Progenitor cell of endocrine pancreas (in vitro differentiated cells): ENCODE data around the gene CMIP. TPM values are rescaled to one million over a fixed set of nuclear protein-coding genes. Genes with fewer than 3 reads are reported as not detected.

Source experiments
- DNase-seq: peaks from one replicate; pipeline ENCODE4 v3.0.0; 2021; ENCODE audit warnings: low spot score; ENCODE audit not compliant: unreplicated experiment
- H3K27ac Mint-ChIP-seq: 2 replicates; pipeline ENCODE4 v1.8.0; 2021; ENCODE audit warnings: mild to moderate bottlenecking, moderate library complexity, mixed read lengths
- H3K27me3 Mint-ChIP-seq: 2 replicates; pipeline ENCODE4 v1.8.0; 2021; ENCODE audit warnings: mixed read lengths
- H3K36me3 Mint-ChIP-seq: 2 replicates; pipeline ENCODE4 v1.8.0; 2022; ENCODE audit warnings: mixed read lengths; ENCODE audit not compliant: insufficient read depth
- H3K4me1 Mint-ChIP-seq: 2 replicates; pipeline ENCODE4 v1.8.0; 2021; ENCODE audit warnings: low read depth, mixed read lengths
- H3K4me3 Mint-ChIP-seq: 2 replicates; pipeline ENCODE4 v1.8.0; 2021; ENCODE audit warnings: low read depth, mild to moderate bottlenecking, moderate library complexity, mixed read lengths
- H3K9me3 Mint-ChIP-seq: 2 replicates; pipeline ENCODE4 v1.8.0; 2021; ENCODE audit warnings: low read depth, mixed read lengths
- total RNA-seq: library from RNA; stranded (reverse); gene quantifications from 2 replicates; pipeline ENCODE4 v1.2.1, GENCODE V29; 2021
- TF ChIP-seq, protein P1 (sequence below): fragments of 200-600 bp; sonication (generic); IDR thresholded peaks from one replicate; pipeline ENCODE4 v1.5.0; 2021; ENCODE audit warnings: antibody characterized with exemption, mild to moderate bottlenecking; ENCODE audit not compliant: unreplicated experiment

The CMIP gene
- total RNA-seq, 1 donor from 2014 or later = 62.7 TPM

DNA sequence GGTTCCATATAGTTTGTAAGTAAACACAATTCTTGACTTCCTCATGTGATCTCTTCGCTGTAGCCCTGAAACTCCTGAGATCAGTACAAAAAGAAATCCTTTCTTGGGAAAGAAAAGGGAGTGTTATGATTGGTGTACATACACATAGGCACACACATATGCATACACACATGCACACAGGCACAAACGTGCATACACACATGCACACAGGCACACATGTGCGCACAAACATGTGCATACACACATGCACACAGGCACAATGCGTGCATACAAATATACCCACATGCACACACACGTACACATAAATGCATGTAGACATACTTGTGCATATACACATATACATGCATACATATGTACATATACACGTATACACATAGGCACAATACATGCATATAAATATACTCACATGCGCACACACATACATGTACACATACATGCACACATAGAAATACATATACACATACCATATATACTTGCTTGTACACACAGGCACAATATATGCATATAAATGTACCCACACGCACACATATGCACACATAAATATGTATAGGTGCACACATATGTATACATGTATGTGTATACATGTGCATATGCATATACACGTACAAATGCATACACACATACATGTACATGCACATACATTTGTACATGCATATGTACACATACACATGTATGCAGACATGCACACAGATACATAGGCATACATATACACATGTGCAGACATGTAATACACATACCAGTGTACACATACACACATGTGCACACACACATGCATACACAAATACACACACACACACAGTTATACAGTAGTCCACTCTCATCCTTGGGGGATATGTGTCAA is 26.4 kb downstream of the CMIP start:
- H3K4me3 Mint-ChIP-seq = no peak overlapping the region
- H3K4me1 Mint-ChIP-seq = peaks cover 21% of the 10 kb centered on the region
- no peaks in the 10 kb centered on the region for H3K27me3 Mint-ChIP-seq
- H3K9me3 Mint-ChIP-seq = no peaks in the 10 kb centered on the region
- peaks cover 6% of the 10 kb centered on the region for H3K36me3 Mint-ChIP-seq
- TF ChIP-seq, protein P1, sequence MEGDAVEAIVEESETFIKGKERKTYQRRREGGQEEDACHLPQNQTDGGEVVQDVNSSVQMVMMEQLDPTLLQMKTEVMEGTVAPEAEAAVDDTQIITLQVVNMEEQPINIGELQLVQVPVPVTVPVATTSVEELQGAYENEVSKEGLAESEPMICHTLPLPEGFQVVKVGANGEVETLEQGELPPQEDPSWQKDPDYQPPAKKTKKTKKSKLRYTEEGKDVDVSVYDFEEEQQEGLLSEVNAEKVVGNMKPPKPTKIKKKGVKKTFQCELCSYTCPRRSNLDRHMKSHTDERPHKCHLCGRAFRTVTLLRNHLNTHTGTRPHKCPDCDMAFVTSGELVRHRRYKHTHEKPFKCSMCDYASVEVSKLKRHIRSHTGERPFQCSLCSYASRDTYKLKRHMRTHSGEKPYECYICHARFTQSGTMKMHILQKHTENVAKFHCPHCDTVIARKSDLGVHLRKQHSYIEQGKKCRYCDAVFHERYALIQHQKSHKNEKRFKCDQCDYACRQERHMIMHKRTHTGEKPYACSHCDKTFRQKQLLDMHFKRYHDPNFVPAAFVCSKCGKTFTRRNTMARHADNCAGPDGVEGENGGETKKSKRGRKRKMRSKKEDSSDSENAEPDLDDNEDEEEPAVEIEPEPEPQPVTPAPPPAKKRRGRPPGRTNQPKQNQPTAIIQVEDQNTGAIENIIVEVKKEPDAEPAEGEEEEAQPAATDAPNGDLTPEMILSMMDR = no peak
- no peak overlapping the region for H3K27ac Mint-ChIP-seq
- no peak for DNase-seq

DNA sequence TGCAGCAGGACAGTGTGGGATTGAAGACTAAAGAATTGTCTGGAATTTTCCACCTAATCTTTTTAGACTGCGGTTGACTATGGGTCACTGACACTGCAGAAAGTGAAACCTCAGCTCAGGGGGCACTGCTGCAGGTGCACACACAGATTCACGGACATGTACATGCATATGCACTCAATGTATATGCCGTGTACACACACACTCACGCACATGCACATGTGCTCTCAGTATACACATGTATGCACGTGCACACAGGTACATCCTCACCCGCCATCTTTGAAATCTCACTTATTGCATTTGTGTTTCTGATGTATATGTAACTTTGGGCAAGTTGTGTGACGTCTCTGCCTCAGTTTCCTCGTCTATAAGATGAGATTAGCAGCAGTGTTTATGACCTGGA is 27.3 kb downstream of the CMIP start:
- peaks cover 12% of the 10 kb centered on the region for H3K36me3 Mint-ChIP-seq
- H3K4me1 Mint-ChIP-seq = peaks cover 17% of the 10 kb centered on the region
- TF ChIP-seq, protein P1 = no peak
- H3K4me3 Mint-ChIP-seq = no peak overlapping the region
- no peak for DNase-seq
- H3K9me3 Mint-ChIP-seq = no peaks in the 10 kb centered on the region
- no peaks in the 10 kb centered on the region for H3K27me3 Mint-ChIP-seq
- H3K27ac Mint-ChIP-seq = no peak overlapping the region

DNA sequence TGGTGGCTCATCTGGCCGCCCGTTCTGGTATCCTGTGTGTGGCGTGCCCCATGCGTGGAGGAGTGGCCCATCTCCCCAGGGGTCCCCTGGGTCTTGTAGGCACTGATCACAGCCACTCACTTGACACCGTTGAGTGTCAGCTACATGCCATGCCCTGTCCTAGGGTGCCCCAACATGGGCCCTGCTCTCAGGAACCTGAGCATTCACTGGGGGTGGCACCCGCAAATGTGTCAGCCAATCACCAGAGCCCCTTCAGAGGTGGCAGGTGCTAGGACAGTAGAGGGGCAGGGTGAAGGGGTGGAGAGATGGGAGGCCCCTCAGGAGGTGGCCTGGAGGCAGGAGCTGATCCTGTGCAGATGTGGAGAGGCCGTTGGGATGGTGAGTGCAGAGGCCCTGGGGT is 27.8 kb downstream of the CMIP start:
- H3K27me3 Mint-ChIP-seq = no peaks in the 10 kb centered on the region
- peaks cover 12% of the 10 kb centered on the region for H3K36me3 Mint-ChIP-seq
- no peaks in the 10 kb centered on the region for H3K9me3 Mint-ChIP-seq
- H3K27ac Mint-ChIP-seq = no peak overlapping the region
- DNase-seq = no peak
- peaks cover 17% of the 10 kb centered on the region for H3K4me1 Mint-ChIP-seq
- no peak overlapping the region for H3K4me3 Mint-ChIP-seq
- TF ChIP-seq, protein P1 = no peak

DNA sequence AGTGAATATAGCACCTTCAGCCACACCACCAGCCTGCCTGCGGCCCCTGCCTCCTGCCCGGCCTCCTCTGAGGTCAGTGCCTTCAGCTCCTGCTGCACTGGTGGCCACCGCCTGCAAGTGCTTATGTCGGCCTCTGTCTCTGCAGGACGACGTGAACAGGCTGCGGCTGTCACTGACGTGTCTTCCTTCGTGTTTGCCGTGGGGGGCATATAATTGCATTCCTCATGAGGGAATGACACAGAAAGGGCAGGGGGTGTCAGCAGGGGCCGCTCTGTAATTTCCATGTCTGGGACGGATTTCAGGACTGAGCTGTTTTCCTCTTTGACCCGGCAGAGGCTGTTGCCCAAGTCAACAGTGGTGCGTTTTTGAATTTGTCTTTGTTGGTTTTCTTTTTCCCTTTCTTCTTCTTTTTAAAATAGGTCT is 28.5 kb downstream of the CMIP start:
- Mint-ChIP-seq H3K9me3 (no peaks in the 10 kb centered on the region), H3K36me3 (peaks cover 12% of the 10 kb centered on the region), H3K27me3 (no peaks in the 10 kb centered on the region), H3K4me1 (peaks cover 19% of the 10 kb centered on the region), H3K4me3 (no peak overlapping the region), H3K27ac (no peak overlapping the region)
- TF ChIP-seq, protein P1 = no peak
- DNase-seq = no peak

DNA sequence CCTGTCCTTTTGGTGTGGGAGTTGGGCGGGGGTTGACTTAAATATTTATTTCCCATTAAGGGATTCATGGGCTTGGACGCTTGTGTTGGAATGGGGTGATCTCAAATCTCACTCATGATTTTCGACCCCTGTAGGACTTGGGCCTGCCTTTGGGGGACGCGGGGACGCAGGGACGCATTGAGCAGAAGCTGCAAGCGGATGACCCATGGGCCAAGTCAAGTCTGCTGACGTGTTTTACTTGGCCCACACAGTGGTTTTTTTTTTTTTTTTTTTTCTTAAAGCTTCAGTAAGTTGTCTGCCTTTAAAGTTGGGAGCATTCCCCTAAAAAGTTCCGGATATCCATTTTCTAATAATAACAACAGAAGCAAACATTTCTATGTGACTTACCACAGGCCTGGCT is 28.9 kb downstream of the CMIP start:
- H3K27me3 Mint-ChIP-seq = no peaks in the 10 kb centered on the region
- H3K36me3 Mint-ChIP-seq = peaks cover 12% of the 10 kb centered on the region
- H3K4me3 Mint-ChIP-seq = no peak overlapping the region
- H3K4me1 Mint-ChIP-seq = peaks cover 24% of the 10 kb centered on the region
- DNase-seq = no peak
- no peak overlapping the region for H3K27ac Mint-ChIP-seq
- TF ChIP-seq, protein P1 = no peak
- no peaks in the 10 kb centered on the region for H3K9me3 Mint-ChIP-seq
